ENCODE data around the gene ADM5. TPM values are rescaled to one million over a fixed set of nuclear protein-coding genes. Genes with fewer than 3 reads are reported as not detected.

ADM5 gene
- total and polyA plus RNA-seq, 12 donors: 0.16 to 1.6 (median 0.48) TPM

DNA sequence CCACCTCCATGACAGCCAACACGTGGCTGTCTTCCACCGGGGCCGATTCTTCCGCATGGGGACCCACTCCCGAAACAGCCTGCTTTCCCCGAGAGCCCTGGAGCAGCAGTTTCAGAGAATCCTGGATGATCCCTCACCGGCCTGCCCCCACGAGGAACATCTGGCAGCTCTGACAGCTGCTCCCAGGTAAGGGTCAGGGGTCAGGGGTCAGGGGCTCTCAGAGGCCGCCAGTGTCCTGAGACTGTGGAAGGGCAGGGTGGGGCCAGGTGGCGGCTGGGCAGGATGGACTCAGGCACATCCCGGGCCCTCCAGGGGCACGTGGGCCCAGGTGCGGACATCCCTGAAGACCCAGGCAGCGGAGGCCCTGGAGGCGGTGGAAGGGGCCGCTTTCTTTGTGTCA, 16.5 kb downstream of the ADM5 start:
- Histone ChIP-seq H3K27ac (no peak overlapping the region), H3K4me1 (no peaks in the 10 kb centered on the region), H3K27me3 (peaks cover 0 to 6% (median 4%) of the 10 kb centered on the region in 7 donors), H3K4me3 (no peak overlapping the region), H3K9me3 (no peaks in the 10 kb centered on the region), H3K36me3 (peaks cover 0 to 4% (median 0%) of the 10 kb centered on the region in 9 donors)
- no peak for DNase-seq
- intact Hi-C loops (cut with DNase I): no loop called here
- peak in 1 of 8 donors; percentile 8 for ATAC-seq
- TF ChIP-seq, protein P1, sequence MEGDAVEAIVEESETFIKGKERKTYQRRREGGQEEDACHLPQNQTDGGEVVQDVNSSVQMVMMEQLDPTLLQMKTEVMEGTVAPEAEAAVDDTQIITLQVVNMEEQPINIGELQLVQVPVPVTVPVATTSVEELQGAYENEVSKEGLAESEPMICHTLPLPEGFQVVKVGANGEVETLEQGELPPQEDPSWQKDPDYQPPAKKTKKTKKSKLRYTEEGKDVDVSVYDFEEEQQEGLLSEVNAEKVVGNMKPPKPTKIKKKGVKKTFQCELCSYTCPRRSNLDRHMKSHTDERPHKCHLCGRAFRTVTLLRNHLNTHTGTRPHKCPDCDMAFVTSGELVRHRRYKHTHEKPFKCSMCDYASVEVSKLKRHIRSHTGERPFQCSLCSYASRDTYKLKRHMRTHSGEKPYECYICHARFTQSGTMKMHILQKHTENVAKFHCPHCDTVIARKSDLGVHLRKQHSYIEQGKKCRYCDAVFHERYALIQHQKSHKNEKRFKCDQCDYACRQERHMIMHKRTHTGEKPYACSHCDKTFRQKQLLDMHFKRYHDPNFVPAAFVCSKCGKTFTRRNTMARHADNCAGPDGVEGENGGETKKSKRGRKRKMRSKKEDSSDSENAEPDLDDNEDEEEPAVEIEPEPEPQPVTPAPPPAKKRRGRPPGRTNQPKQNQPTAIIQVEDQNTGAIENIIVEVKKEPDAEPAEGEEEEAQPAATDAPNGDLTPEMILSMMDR (IDR thresholded peaks at IDR 0.05): no peak
- 94% methylated on average over 16 of the region's 16 CpGs for WGBS, 2 donors

- TF ChIP-seq, protein P1 (IDR thresholded peaks at IDR 0.05): no peak
- Histone ChIP-seq H3K4me1 (no peaks in the 10 kb centered on the region), H3K4me3 (no peak overlapping the region), H3K27ac (no peak overlapping the region), H3K9me3 (no peaks in the 10 kb centered on the region), H3K27me3 (no peaks in the 10 kb centered on the region), H3K36me3 (peaks cover 0 to 4% (median 0%) of the 10 kb centered on the region in 9 donors)
- no peak for ATAC-seq
- no peak for DNase-seq
- intact Hi-C loops (cut with DNase I): no loop called here
- 93% methylated on average over 20 of the region's 20 CpGs for WGBS, 2 donors
Observed at GRCh38 chr19:49710372-49710951, 21.1 kb downstream of the ADM5 start.

- TF ChIP-seq, protein P1 (IDR thresholded peaks at IDR 0.05): no peak
- H3K4me3 ChIP-seq: peak overlapping the region in 3 of 10 donors; percentile 3 to 14 (median 13)
- H3K27ac ChIP-seq: no peak overlapping the region
- DNase-seq (peak; percentile 40 to 63), ATAC-seq (peak in 5 of 8 donors; percentile 21 to 74 (median 35))
- H3K27me3 ChIP-seq: no peaks in the 10 kb centered on the region
- peaks cover 0 to 6% (median 0%) of the 10 kb centered on the region in 9 donors for H3K4me1 ChIP-seq
- H3K36me3 ChIP-seq: peaks cover 0 to 4% (median 0%) of the 10 kb centered on the region in 9 donors
- WGBS, 2 donors: 56 to 65% methylated on average over 20 of the region's 20 CpGs
- H3K9me3 ChIP-seq: no peaks in the 10 kb centered on the region
- intact Hi-C loops (cut with DNase I): no loop called here
Observed at GRCh38 chr19:49712397-49712859, 23.0 kb downstream of the ADM5 start.

DNA sequence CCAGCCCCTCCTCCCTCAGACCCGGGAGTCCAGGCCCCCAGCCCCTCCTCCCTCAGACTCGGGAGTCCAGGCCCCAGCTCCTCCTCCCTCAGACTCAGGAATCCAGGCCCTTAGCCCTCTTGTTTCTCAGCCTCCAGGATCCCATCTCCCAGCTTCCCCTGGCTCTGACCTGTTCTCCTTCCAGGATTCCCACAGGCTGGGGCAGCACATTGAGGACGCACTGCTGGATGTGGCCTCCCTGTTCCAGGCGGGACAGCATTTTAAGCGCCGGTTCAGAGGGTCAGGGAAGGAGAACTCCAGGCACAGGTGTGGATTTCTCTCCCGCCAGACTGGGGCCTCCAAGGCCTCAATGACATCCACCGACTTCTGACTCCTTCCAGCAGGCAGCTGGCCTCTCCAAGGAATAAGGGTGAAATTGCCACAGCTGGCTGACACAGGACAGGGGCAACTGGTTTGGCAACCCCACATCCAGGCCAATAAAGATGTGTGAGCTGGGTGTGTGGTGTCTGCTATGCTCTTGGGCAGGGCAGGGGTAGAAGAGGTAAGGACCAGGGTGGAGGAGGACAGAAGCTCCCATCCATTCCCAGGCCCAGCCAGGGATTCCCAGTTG, 23.9 kb downstream of the ADM5 start:
- Histone ChIP-seq H3K27ac (no peak overlapping the region), H3K4me3 (no peak overlapping the region), H3K4me1 (peaks cover 0 to 12% (median 5%) of the 10 kb centered on the region in 9 donors), H3K9me3 (no peaks in the 10 kb centered on the region), H3K27me3 (no peaks in the 10 kb centered on the region), H3K36me3 (peaks cover 0 to 4% (median 0%) of the 10 kb centered on the region in 9 donors)
- WGBS, 2 donors: 85 to 90% methylated on average over 8 of the region's 8 CpGs
- TF ChIP-seq, protein P1 (IDR thresholded peaks at IDR 0.05): no peak
- intact Hi-C loops (cut with DNase I): no loop called here
- DNase-seq (no peak), ATAC-seq (no peak)

All from heart right ventricle (tissue), 16 donors.